IMR-90 (cell line): ENCODE results near the gene TMPRSS9. TPM values are rescaled to one million over a fixed set of nuclear protein-coding genes. Genes with fewer than 3 reads are reported as not detected.

Experiments
- ATAC-seq: fragments of 200-7000 bp; cut with Tn5 transposase; 2 replicates; pipeline ENCODE4 v1.9.1; 2020; ENCODE audit warnings: low read depth, mild to moderate bottlenecking, moderate library complexity
- BruUV-seq: library from RNA; stranded (reverse); fragments of 400-500 nt; replicated peaks from 2 replicates; lab custom pipeline; 2021; lab: Mats Ljungman, UMichigan
- CTCF ChIA-PET: fragments of 300-600 bp; formaldehyde crosslinking; extraction: SDS; loops from one replicate; lab custom pipeline; 2021; ENCODE audit warnings: antibody characterized with exemption; lab: Yijun Ruan, JAX
- POLR2A ChIA-PET: fragments of 300-600 bp; sonication (Branson Sonifier 250); formaldehyde crosslinking; loops from one replicate; lab custom pipeline; 2022; ENCODE audit warnings: antibody characterized with exemption; ENCODE audit not compliant: unreplicated experiment; lab: Charles Lee
- DNase-seq: peaks from one replicate; pipeline ENCODE4 v3.0.0; 2013
- H2AFZ ChIP-seq: replicated peaks from 2 replicates; pipeline ENCODE3; 2013; ENCODE audit warnings: low read length, mild to moderate bottlenecking; ENCODE audit not compliant: poor library complexity
- H2AK5ac ChIP-seq: 2 replicates; pipeline ENCODE4 v1.6.1; 2013; ENCODE audit warnings: low read depth, low read length, inconsistent platforms
- H2AK9ac ChIP-seq: replicated peaks from 2 replicates; pipeline ENCODE3; 2013; ENCODE audit warnings: mild to moderate bottlenecking, low read depth, low read length, moderate library complexity; ENCODE audit not compliant: poor library complexity
- H2BK120ac ChIP-seq: 2 replicates; pipeline ENCODE4 v1.6.1; 2013; ENCODE audit warnings: low read depth, low read length, inconsistent platforms
- H2BK15ac ChIP-seq: 3 replicates; pipeline ENCODE4 v1.6.1; 2013; ENCODE audit warnings: low read depth, low read length, inconsistent platforms
- H2BK20ac ChIP-seq: 2 replicates; pipeline ENCODE4 v1.6.1; 2013; ENCODE audit warnings: low read depth, mild to moderate bottlenecking, inconsistent platforms, low read length, moderate library complexity
- H2BK5ac ChIP-seq: 2 replicates; pipeline ENCODE4 v1.6.1; 2013; ENCODE audit warnings: mild to moderate bottlenecking, low read depth, low read length, inconsistent platforms; ENCODE audit not compliant: poor library complexity, severe bottlenecking
- H3K14ac ChIP-seq: replicated peaks from 2 replicates; pipeline ENCODE4 v1.6.1; 2013; ENCODE audit warnings: low read depth, low read length, inconsistent platforms
- H3K18ac ChIP-seq: 2 replicates; pipeline ENCODE4 v1.6.1; 2013; ENCODE audit warnings: low read depth, low read length, control low read depth
- H3K23ac ChIP-seq: 2 replicates; pipeline ENCODE4 v1.6.1; 2013; ENCODE audit warnings: low read depth, low read length, inconsistent platforms
- H3K27ac ChIP-seq: 2 replicates; pipeline ENCODE4 v1.5.1; 2013; ENCODE audit warnings: mild to moderate bottlenecking, control low read depth, low read length; ENCODE audit not compliant: insufficient read depth
- H3K27me3 ChIP-seq: 2 replicates; pipeline ENCODE4 v1.6.1; 2013; ENCODE audit warnings: low read length; ENCODE audit not compliant: control insufficient read depth, insufficient read depth
- H3K36me3 ChIP-seq: 2 replicates; pipeline ENCODE4 v1.6.1; 2013; ENCODE audit warnings: low read length, mixed read lengths; ENCODE audit not compliant: control insufficient read depth, insufficient read depth
- H3K4ac ChIP-seq: 2 replicates; pipeline ENCODE4 v1.6.1; 2013; ENCODE audit warnings: low read depth, low read length, inconsistent platforms
- H3K4me1 ChIP-seq: 2 replicates; pipeline ENCODE4 v1.6.1; 2013; ENCODE audit warnings: low read length, mixed read lengths; ENCODE audit not compliant: control insufficient read depth, insufficient read depth
- H3K4me2 ChIP-seq: 2 replicates; pipeline ENCODE4 v1.6.1; 2013; ENCODE audit warnings: low read depth, mild to moderate bottlenecking, control low read depth, low read length, moderate library complexity
- H3K4me3 ChIP-seq: 2 replicates; pipeline ENCODE4 v1.5.1; 2013; ENCODE audit warnings: low read depth, mild to moderate bottlenecking, control low read depth, low read length, moderate library complexity; ENCODE audit not compliant: insufficient read depth
- H3K56ac ChIP-seq: 2 replicates; pipeline ENCODE4 v1.6.1; 2013; ENCODE audit warnings: low read length, inconsistent platforms; ENCODE audit not compliant: insufficient read depth; ENCODE audit errors: extremely low read depth
- H3K79me1 ChIP-seq, 2 experiments: 2 replicates each; pipeline ENCODE4 v1.6.1; 2013; ENCODE audit warnings: low read length in 2 of 2, inconsistent platforms in 1 of 2, low read depth in 1 of 2
- H3K9ac ChIP-seq: 2 replicates; pipeline ENCODE4 v1.6.1; 2013; ENCODE audit warnings: low read depth, low read length, control low read depth
- H3K9me1 ChIP-seq: 2 replicates; pipeline ENCODE4 v1.6.1; 2013; ENCODE audit warnings: low read length, inconsistent platforms; ENCODE audit not compliant: insufficient read depth
- H3K9me3 ChIP-seq: 2 replicates; pipeline ENCODE4 v1.6.1; 2013; ENCODE audit warnings: low read length; ENCODE audit not compliant: control insufficient read depth, insufficient read depth
- H4K20me1 ChIP-seq: 2 replicates; pipeline ENCODE4 v1.6.1; 2013; ENCODE audit warnings: low read length, inconsistent platforms; ENCODE audit not compliant: insufficient read depth
- H4K5ac ChIP-seq: 2 replicates; pipeline ENCODE4 v1.6.1; 2013; ENCODE audit warnings: mild to moderate bottlenecking, low read depth, low read length, control low read depth
- H4K8ac ChIP-seq, 2 experiments: 2 replicates each; pipeline ENCODE4 v1.6.1; 2013; ENCODE audit warnings: low read depth in 2 of 2, low read length in 2 of 2, control low read depth in 1 of 2, inconsistent platforms in 1 of 2
- H4K91ac ChIP-seq: 2 replicates; pipeline ENCODE4 v1.6.1; 2013; ENCODE audit warnings: low read depth, low read length, inconsistent platforms; ENCODE audit not compliant: insufficient read depth
- MAFK ChIP-seq: IDR thresholded peaks from 2 replicates; pipeline ENCODE4 v1.6.1; 2012; ENCODE audit warnings: low read depth, low read length, improper control_type of control experiment
- NFE2L2 ChIP-seq: fragments of 150-350 bp; IDR thresholded peaks from 2 replicates; pipeline ENCODE4 v1.6.1; 2016; ENCODE audit warnings: low read depth, mild to moderate bottlenecking, low read length
- WGBS, 2 experiments: methylation state at CpG; one replicate each; pipeline versions ENCODE4 v1.1.5 to v1.1.7; 2013; ENCODE audit warnings: missing lambda C conversion rate in 2 of 2; ENCODE audit not compliant: insufficient read length in 1 of 2; ENCODE audit errors: extremely low coverage in 2 of 2; 5-methylcytosine and 5-hydroxymethylcytosine counted together
- dilution Hi-C: fragments of 300-500 bp; cut with HindIII; formaldehyde crosslinking; loops from one replicate; pipeline ENCODE4 v1.14.3; 2018; ENCODE audit warnings: low sequenced_read_pairs; ENCODE audit not compliant: unreplicated experiment
- in situ Hi-C: fragments of 300-500 bp; cut with MboI; formaldehyde crosslinking; loops from 3 replicates; pipeline ENCODE4 v1.14.3; 2019; ENCODE audit warnings: low sequenced_read_pairs, inconsistent platforms, mixed read lengths
- intact Hi-C: fragments of 100-400 bp; cut with micrococcal nuclease; formaldehyde crosslinking; loops from 2 replicates; pipeline ENCODE4 v1.10.0; 2022
- polyA plus RNA-seq, 3 experiments: library from polyadenylated mRNA; depleted of rRNA; stranded (reverse); fragments of >200 nt; gene quantifications; 2 replicates each; pipeline ENCODE4 v1.2.3, GENCODE V29; 2012; ENCODE audit warnings: low replicate concordance in 1 of 3
- total RNA-seq: library from RNA; depleted of rRNA; stranded (reverse); fragments of >200 nt; gene quantifications from 2 replicates; pipeline ENCODE4 v1.2.3, GENCODE V29; 2012

Gene TMPRSS9
- total and polyA plus RNA-seq, 2 of the 4 experiments (the other 2 are of a cell fraction): not detected

DNA sequence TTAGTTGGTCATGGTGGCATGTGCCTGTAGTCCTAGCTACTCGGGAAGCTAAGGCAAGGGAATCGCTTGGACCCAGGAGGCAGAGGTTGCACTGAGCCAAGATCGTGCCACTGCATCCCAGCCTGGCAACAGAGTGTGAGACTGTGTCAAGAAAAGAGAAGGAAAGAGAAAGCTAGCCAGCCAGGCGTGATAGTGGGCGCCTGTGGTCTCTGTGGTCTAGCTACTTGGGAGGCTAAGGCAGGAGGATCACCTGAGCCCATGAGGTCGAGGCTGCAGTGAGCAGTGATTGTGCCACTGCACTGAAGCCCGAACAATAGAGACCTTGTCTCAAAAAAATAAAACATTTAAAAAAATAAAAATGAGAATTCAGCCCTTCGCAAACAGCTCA is 34.0 kb downstream of the TMPRSS9 start:
- ATAC-seq (no peak), DNase-seq (no peak)
- no peaks in the 10 kb centered on the region for H4K20me1 ChIP-seq
- no peak overlapping the region for H3K14ac ChIP-seq
- dilution Hi-C loops: no loop called here
- H3K9me3 ChIP-seq: no peaks in the 10 kb centered on the region; the same call in 1 of the 2 replicates
- BruUV-seq: no TSS peak
- no peak overlapping the region for H3K9ac ChIP-seq
- H4K8ac ChIP-seq: no peak overlapping the region
- H3K18ac ChIP-seq: no peak overlapping the region
- H3K27ac ChIP-seq: no peak overlapping the region
- POLR2A ChIA-PET: no interaction called here
- no peak overlapping the region for H3K4ac ChIP-seq
- H4K91ac ChIP-seq: no peak overlapping the region
- H3K4me2 ChIP-seq: no peak overlapping the region
- no peak overlapping the region for H2AFZ ChIP-seq
- no CpG with 5 or more reads among the region's 8 CpGs for WGBS, 2 experiments
- no peak overlapping the region for H3K4me3 ChIP-seq
- H4K5ac ChIP-seq: no peak overlapping the region
- H3K56ac ChIP-seq: no peak overlapping the region
- H2AK5ac ChIP-seq: no peak overlapping the region
- TF ChIP-seq NFE2L2 (no peak), MAFK (no peak)
- H3K36me3 ChIP-seq: no peaks in the 10 kb centered on the region
- H2BK20ac ChIP-seq: no peak overlapping the region
- no peaks in the 10 kb centered on the region; the same call in 1 of the 2 replicates for H3K27me3 ChIP-seq
- H2AK9ac ChIP-seq: no peak overlapping the region
- H2BK120ac ChIP-seq: no peak overlapping the region
- CTCF ChIA-PET: interaction anchor here (0.6 kb wide), 1 partner anchor 97 kb away, joined by 3 read pairs; no protein-coding TSS in a partner anchor
- H3K9me1 ChIP-seq: no peaks in the 10 kb centered on the region
- no peak overlapping the region for H2BK5ac ChIP-seq
- no peak overlapping the region for H3K23ac ChIP-seq
- intact Hi-C loops: loop anchor here (5.0 kb wide), 1 partner anchor 67 kb away; the partner anchor contains the start of genes LSM7 and SPPL2B
- no peaks in the 10 kb centered on the region for H3K79me1 ChIP-seq
- no peaks in the 10 kb centered on the region for H3K4me1 ChIP-seq
- H2BK15ac ChIP-seq: no peak overlapping the region
- in situ Hi-C loops: loop anchor here (10.0 kb wide), 1 partner anchor 239 kb away; the partner anchor contains the start of gene AP3D1
